Nephron (organoid): ENCODE results near the gene KCNG3.
"Not testable (repeated sequence)": the region's sequence is repeated elsewhere in the genome, so short reads cannot be mapped to it uniquely, and the experiment has no call there.

ENCODE experiments used
- H3K27ac Mint-ChIP-seq, 3 experiments: 2 replicates each; pipeline ENCODE4 v1.8.0; 2020; ENCODE audit warnings: mixed read lengths in 3 of 3, mild to moderate bottlenecking in 2 of 3, moderate library complexity in 1 of 3
- H3K27me3 Mint-ChIP-seq: 2 replicates; pipeline ENCODE4 v1.8.0; 2021; ENCODE audit warnings: low read depth, mild to moderate bottlenecking, moderate library complexity, mixed read lengths
- H3K36me3 Mint-ChIP-seq: 2 replicates; pipeline ENCODE4 v1.8.0; 2020; ENCODE audit warnings: low read depth, mixed read lengths
- H3K4me1 Mint-ChIP-seq: 2 replicates; pipeline ENCODE4 v1.8.0; 2020; ENCODE audit warnings: mixed read lengths
- H3K4me3 Mint-ChIP-seq, 3 experiments: 2 replicates each; pipeline ENCODE4 v1.8.0; 2020; ENCODE audit warnings: mild to moderate bottlenecking in 3 of 3, mixed read lengths in 3 of 3, moderate library complexity in 2 of 3
- H3K9me3 Mint-ChIP-seq: 2 replicates; pipeline ENCODE4 v1.8.0; 2020; ENCODE audit warnings: mixed read lengths
- CTCF ChIP-seq, 3 experiments: fragments of 200-600 bp; sonication (generic); IDR thresholded peaks; one replicate each; pipeline ENCODE4 v1.5.0; 2021; ENCODE audit warnings: antibody characterized with exemption in 3 of 3; ENCODE audit not compliant: unreplicated experiment in 3 of 3

KCNG3 gene

GRCh38 chr2:42407476-42407875 lies 86.3 kb downstream of the KCNG3 start:
- H3K9me3 Mint-ChIP-seq = peaks cover 4% of the 10 kb centered on the region
- no peaks in the 10 kb centered on the region for H3K36me3 Mint-ChIP-seq
- H3K4me1 Mint-ChIP-seq = peaks cover 11% of the 10 kb centered on the region
- no peak overlapping the region for H3K27ac Mint-ChIP-seq
- H3K27me3 Mint-ChIP-seq = peaks cover 3% of the 10 kb centered on the region
- TF ChIP-seq CTCF (IDR thresholded peaks at IDR 0.05; ENCODE audit: unreplicated experiment in 3 of 3) = no peak
- no peak overlapping the region for H3K4me3 Mint-ChIP-seq

GRCh38 chr2:42404676-42405075 lies 89.1 kb downstream of the KCNG3 start:
- no peak overlapping the region for H3K4me3 Mint-ChIP-seq

GRCh38 chr2:42401773-42402172 lies 92.0 kb downstream of the KCNG3 start:
- Mint-ChIP-seq H3K27me3 (peaks cover 3% of the 10 kb centered on the region), H3K9me3 (peaks cover 2% of the 10 kb centered on the region), H3K4me1 (peaks cover 11% of the 10 kb centered on the region), H3K27ac (no peak overlapping the region), H3K36me3 (no peaks in the 10 kb centered on the region), H3K4me3 (no peak overlapping the region)
- TF ChIP-seq CTCF (IDR thresholded peaks at IDR 0.05; ENCODE audit: unreplicated experiment in 3 of 3) = no peak

More at GRCh38 chr2:42404676-42405075, 89.1 kb downstream of the KCNG3 start:
- H3K4me1 Mint-ChIP-seq = peaks cover 11% of the 10 kb centered on the region
- TF ChIP-seq CTCF (IDR thresholded peaks at IDR 0.05; ENCODE audit: unreplicated experiment in 3 of 3) = no peak
- H3K36me3 Mint-ChIP-seq = no peaks in the 10 kb centered on the region
- H3K9me3 Mint-ChIP-seq = peaks cover 3% of the 10 kb centered on the region
- peaks cover 3% of the 10 kb centered on the region for H3K27me3 Mint-ChIP-seq
- peak overlapping the region; percentile 10 to 68 (median 65) for H3K27ac Mint-ChIP-seq

- not testable (repeated sequence) for H3K27ac Mint-ChIP-seq, H3K4me3 Mint-ChIP-seq, H3K9me3 Mint-ChIP-seq, H3K27me3 Mint-ChIP-seq, H3K36me3 Mint-ChIP-seq, H3K4me1 Mint-ChIP-seq
Measured at GRCh38 chr2:42398052-42398451, 95.7 kb downstream of the KCNG3 start.

GRCh38 chr2:42393320-42393719 lies 100.5 kb downstream of the KCNG3 start:
- not testable (repeated sequence) for H3K4me3 Mint-ChIP-seq, H3K4me1 Mint-ChIP-seq, H3K27me3 Mint-ChIP-seq, H3K36me3 Mint-ChIP-seq, H3K27ac Mint-ChIP-seq, H3K9me3 Mint-ChIP-seq

GRCh38 chr2:42392191-42392590 lies 101.6 kb downstream of the KCNG3 start:
- no peak for TF ChIP-seq CTCF (IDR thresholded peaks at IDR 0.05; ENCODE audit: unreplicated experiment in 3 of 3)
- Mint-ChIP-seq H3K4me1 (peaks cover 4% of the 10 kb centered on the region), H3K27ac (no peak overlapping the region), H3K27me3 (peaks cover 4% of the 10 kb centered on the region), H3K36me3 (no peaks in the 10 kb centered on the region), H3K9me3 (no peaks in the 10 kb centered on the region), H3K4me3 (no peak overlapping the region)
